ENCODE data around the gene PCLO.
"Not testable (repeated sequence)": the region's sequence is repeated elsewhere in the genome, so short reads cannot be mapped to it uniquely, and the experiment has no call there.

Gene PCLO

DNA sequence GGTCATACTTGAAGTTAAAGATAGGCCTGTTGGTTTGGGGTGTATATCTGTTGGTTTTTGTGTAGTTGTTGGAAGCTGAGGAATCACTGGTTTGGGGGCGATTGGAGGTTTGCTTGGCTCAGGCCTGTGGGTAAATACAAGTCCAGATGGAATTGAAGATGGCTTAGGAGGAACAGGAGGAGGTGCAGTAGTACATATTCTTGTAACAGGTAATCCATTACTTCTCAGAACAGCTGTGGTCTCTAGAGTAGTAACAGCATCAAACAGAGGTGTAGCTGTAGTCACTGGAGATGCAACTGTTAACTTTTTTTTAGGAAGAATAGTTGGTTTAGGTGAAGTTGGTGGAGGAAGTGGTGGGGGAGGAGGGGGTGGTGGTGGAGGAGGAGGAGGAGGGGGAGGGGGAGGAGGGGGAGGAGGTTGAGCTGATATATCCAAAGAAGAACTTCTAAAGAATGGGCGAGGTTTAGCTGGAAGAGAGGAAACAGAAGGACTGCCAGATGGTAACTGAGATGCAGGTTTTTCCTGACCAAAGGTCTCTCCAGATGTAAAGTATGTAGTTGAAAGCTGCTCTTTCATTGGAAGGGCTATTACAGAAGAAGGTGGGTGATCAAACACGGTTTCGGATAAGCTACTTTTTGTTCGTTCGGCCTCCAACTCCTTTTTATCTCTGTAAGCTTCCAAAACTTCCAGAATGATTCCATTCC, 209.2 kb downstream of the PCLO start:
- no peak for DNase-seq

DNA sequence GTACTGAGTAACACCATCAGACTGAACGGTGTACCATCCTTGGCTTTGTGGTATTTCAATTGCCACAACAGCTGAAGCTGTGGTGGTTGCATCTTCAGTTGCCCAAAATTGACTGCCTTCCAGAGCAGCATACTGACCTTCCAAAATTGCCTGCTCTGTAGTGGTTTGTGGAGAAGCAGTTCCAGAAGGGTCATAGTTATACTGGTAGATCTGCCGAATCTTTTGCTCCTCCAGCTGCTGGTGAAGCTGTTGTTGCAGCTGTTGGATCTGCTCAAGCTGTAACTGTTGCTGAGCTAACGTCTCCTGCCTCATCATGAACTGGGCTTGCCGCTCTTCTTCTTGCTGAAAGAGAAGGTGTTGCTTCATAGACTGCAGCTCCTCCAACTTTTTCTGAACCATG, 212.2 kb downstream of the PCLO start:
- no peak for DNase-seq

DNA sequence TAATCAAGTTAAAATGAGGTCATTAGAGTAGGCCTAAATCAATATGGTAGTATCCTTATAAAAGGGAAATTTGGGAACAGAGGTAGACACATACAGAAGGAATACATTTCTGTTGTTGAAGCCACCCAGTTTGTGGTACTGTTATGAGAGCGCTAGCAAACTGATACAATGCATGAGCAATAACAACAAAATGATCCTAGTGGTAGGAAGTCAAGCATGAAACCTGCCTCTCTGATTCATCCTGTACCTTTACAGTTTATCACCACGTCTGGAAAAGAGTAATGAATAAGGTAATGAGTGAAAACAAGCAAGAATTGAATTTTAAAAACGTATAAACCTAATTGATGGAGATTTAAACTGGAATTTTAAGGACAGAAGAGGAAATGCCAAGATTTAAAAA, 217.2 kb downstream of the PCLO start:
- DNase-seq, result no peak

DNA sequence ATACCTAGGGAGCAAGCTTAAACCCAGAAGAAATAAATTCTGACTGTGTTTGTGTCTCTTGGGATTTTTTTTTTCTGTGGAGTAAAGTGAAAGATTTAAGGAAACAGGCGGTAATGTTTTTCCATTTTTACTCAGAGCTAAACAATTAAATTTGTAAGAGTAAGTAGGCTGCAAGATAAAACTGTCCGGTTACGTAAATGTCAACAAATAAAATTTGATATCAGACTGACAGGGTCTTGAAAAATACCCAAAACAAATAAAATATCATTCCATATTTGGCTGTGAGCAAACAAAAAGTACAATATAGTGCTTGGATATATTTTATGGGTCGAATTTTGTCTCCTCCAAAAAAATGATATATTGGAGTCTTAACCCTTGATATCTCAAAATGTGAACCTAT, 217.6 kb downstream of the PCLO start:
- no peak for DNase-seq

DNA sequence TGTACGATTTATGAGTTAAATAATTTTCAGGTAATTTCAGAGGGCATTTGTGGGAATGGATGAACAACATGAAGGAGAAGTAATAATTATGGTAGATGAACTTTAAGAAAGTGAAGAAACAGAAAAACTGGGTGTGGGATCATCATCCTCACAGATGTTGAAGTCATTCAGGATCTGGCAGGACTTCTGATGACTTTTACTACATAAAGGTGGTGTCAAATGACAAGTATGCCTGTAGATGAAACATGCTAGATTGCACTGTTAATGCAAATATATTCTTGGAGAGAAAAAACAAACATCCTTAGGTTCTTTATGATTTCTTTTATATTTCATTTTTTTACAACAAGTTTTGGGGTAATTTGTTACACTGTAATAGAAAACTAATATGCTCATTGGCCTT, 230.2 kb downstream of the PCLO start:
- DNase-seq, result no peak

DNA sequence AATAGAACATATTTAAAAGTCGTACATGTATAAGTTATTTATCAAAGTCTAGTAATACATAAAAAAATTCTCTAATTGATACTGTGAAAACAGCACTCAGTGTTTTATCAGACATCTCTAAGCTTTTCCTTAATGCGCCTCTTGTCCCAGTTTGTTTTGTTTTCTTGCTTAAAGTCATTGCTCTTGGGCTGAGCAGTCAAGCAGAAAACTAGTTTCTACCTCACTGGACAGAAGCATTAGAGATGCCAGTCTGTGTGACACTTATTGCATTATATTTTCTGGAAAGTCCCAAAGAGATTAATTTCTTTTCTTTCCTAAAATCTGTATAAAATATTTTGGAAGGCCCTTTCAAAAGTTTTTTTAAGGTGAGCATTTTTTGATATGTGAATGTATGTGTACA, 236.2 kb downstream of the PCLO start:
- DNase-seq, result no peak

DNA sequence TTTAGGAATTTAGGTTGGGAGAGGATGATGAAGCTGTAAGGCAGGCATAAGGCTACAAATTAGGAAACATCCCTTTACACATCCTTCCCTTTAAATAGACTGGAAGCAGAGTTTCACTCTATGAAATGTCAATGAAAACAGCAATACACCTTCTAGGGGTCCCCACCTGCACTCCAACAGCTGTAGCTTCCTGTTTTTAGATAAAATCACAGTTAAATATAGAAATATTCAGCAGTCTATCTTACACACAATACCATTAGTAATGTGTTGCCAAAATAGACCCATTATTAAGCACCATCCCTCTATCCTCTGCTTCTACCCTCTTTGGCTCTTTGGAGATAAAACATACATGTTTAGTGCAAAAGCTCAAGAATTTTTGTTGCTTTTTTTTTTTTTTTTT, 237.4 kb downstream of the PCLO start:
- DNase-seq, result no peak

DNA sequence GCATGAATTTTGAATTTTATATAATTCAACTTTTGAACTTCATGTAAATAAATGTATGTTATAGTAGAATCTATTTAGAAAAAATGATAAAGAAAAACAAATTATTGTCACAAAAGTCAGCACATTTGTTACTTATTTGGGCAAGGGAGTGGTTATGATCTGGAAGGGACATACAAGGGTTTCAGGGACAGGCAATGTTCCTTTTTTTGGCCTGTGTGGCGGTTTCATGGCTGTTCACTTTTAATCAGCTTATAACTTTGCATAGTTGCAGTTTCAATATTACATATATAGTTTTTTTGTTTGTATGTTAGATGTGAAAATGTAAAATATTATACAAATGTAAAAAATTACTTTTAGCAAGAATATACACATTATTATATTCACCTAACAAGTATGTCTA, 256.2 kb downstream of the PCLO start:
- no peak for DNase-seq

DNA sequence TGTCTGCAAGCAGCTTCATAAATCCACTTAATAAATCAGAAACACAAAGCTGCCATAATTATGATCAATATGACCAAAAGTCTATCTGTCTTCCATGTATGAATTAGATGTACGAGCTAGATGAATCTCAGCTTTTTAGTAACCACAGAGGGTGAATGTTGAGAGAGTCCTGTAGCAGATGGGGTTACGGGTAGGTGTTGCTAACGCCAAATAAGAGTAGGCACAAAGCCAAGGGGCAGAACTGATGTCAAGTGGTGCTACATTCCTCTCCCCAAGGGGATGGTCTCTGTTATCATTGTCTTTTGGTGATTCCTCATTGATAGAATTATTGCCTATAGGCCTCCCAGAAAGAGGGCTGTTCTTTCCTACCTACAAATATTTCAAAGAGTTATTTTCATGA, 257.8 kb downstream of the PCLO start:
- DNase-seq, result no peak

DNA sequence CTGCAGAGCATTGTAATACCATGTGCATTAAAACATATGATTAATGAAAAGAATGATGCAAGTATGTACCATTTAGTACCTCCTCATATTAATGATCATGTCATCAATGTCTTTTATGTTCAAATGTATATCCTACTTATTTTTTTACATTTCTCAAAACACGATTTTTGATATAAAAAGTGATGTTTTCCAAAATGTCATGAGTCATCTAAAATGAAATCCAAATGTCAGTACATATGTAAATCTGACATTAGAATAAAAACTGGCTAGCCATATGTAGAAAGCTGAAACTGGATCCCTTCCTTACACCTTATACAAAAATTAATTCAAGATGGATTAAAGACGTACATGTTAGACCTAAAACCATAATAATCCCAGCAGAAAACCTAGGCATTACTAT, 261.6 kb downstream of the PCLO start:
- DNase-seq, result not testable (repeated sequence)

DNA sequence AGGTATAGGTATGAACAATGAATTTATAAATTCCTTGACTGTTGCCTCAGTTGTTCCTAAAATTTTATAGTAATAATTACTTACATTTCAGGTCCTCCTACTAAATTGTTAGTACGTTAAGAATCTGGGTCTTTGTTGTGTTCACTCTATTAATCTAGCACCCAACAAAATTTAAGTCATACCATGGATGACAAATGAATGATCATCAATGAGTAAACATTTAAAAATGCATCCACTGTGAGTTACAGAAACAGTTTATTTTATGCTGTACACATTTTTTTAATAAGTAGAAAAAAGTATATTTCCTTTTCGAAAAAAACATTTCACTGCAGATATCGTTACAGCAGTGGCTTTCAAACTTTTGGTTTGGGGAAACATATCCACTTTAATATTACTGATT, 265.2 kb downstream of the PCLO start:
- DNase-seq, result no peak

DNA sequence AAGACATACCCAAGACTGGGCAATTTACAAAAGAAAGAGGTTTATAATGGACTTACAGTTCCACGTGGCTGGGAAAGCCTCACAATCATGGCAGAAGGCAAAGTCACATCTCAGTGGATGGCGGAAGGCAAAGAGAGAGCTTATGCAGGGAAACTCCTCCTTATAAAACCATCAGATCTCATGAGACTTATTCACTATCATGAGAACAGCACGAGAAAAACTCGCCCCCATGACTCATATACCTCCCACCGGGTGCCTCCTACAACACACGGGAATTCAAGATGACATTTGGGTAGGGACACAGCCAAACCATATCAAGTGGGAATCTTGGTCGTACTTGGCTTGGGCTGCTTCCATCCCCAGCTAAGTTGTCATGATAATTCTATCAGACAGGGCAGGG, 268.3 kb downstream of the PCLO start:
- DNase-seq, result not testable (repeated sequence)

DNA sequence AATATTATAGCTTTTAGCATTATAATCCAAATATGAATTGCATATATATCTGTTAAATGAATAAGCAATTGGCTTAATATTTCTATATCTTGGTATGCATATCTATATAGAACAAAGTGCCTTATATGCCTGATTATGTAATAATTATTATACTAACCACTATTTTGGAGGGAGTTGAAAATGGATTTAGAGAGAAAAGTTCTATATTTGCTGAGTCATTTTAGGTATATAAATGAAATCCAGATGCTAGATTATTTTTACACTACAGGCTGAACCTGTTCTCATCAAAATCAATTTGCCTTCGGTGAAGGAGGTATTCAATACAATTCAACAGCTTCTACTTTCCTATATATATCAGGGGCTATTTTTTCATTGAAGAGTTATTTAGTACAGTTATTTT, 276.4 kb downstream of the PCLO start:
- DNase-seq, result no peak

DNA sequence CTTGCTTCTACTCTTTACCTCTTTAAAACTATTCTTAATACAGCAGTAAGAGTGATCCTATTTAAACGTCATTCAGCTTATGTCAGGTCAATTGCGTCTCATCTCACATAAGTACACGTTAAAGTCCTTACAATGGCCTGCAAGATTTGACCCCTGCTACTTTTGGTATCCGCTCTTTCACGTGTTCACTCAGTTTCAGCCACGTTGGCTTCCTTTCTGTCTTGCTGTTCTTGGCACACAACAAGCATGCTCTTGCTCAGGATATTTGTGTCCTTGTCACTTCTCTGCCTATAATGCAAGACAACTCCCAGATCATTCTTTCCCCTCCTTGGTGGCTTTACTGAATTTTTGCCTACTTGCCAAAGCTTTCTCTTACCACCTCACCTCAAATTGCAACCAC, 296.8 kb downstream of the PCLO start:
- no peak for DNase-seq

DNA sequence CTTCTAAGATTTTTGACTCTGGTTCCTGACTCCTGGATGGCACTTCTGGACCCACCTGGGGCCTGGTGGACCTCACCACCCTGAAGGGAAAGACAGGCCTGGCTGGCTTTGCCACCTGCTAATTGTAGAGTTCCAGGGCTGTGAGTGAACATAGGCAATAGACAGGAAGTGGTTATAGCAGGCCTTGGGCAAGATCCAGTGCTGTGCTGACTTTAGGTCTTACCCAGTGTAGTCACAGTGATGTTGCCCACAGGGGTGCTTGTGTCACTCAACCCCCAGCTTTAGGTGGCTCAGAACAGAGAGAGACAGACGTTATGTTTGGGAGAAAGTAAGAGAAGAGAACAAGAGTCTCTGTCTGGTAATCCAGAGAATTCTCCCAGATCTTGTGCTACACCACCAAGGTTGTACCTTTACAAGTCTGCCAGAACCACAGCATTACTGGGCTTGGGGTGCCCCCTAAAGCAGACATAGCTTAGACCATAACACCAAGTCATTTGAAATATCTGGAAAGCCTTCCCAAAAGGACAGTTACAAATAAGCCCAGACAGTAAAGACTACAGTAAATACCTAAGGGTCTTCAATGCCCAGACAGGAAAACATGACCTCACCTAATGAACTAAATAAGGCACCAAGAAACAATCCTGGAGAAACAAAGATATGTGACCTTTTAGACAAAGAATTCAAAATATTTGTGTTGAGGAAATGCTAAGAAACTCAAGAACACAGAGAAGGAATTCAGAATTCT, 303.4 kb downstream of the PCLO start:
- DNase-seq, result no peak

DNA sequence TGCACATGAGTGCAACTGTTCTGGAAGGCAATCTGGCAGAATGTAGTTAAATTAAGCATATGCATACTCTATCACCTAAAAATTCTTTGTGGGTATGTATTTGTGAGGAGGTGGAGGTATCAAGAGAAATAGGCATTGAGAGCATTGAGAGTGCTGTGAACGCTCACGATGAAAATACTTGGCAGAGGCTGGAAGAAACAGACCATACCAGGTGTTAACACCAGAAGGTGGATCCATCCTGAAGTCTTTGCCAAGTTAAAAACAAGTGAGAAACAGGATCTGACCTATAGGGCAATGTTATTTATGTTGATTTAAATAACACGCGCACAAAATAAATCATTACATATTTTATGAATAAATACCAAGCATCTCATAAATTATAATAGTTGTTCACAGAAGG, 311.6 kb downstream of the PCLO start:
- no peak for DNase-seq

DNA sequence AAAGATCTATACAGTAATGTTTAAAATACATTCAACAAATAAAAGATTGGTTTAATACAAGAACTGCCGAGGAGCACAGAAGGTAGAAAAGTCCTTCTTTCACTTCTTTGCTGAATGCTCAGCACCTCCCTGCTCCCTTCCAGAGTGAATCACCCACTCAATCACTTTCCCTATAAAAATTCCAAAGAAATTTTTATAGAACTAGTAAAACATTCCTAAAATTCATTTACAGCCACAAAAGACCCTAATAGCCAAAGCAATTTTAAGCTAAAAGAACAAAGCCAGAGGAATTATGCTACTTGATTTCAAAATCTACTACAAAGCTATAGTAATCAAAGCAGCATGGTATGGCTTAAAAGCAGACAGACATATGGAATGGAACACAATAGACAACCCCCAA, 320.9 kb downstream of the PCLO start:
- no peak for DNase-seq

DNA sequence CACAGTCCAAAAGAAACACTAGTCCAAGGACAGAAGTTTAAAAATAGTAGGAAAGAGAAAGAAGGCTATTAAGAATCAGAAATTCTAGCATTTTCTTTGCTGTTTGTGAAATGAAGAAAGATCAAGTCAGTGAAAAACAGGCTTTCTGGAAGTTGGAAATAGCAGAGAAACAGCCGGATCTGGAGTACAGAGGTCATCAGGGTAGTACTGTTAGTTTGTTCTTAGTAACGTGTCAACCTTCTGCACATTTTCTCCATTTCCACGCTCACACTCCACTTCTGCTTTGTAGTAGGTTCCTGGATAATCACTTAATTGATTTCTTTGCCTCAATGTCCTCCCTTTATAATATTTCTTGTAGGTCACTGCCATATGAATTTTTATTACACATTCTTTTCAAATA, 322.6 kb downstream of the PCLO start:
- no peak for DNase-seq

DNA sequence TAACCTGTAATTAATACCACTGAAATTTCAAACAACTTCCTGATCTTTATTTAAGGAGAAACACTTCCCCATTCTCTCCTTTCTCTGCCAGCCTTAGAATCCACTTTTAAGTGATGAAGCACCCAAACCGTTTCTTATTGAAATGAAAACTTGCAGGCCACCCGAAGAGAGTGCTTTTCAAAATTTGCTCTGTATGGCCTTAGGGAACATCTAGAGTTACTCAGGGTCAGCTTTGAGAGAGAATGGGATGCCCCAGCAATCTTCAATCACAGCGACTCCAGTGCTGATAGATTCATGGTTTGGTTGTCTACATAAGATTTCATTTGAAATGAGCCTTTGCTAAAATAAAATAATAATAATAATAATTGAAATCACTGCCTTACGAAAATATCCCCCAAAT, 323.1 kb downstream of the PCLO start:
- DNase-seq, result no peak

DNA sequence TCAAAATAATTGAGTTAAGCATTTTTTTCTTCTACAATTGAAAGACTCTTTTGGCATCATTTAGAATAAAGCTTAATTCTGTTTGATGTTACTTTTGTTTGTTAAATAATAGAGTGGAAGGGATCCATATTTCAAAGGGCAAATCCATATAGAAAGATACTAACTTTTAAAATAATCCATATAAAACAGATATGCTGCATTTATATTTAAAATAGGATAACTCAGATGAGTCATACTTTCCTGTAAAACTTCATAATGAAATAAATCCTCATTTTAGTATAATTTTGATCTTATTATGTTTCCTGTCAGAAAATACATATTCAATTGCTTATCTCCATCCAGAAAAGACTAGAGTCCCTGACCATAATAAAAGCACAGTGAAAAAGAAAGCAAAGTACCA, 323.6 kb downstream of the PCLO start:
- no peak for DNase-seq

DNA sequence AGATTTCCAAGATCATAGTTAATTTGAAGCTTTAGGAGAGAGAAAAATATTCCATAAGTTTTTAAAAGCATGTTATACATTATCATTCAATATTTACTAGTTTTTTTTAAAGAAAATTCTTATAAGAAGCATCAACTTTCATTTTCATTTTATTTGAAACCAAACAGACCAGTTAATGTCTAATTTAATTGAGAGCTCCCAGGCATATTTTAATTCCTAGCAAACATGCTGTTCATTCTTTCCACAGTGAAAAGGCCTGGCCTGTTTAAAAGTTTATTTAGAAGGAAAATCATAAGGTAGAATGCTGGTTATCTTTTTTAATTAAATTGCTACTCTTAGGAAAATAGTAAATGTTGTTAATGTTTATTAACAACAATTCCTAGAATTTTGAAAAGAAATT, 324.4 kb downstream of the PCLO start:
- no peak for DNase-seq

DNA sequence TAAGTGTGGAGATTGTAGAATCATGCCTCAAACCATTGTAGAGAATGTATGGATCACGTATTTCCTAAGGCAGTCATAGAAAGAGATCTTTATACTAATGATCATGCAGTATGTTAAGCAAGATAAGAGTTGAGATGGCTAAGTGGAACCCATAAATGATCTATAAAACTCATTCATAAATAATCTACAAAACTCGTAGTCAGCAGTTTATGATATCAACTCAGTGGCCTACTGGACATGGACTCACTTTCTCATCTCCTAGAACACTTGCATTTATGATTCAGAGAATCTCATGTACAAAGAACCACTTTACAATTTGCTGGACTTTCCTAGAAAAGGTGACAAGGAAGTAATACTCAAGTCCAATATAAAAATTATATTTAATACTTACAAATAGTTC, 339.6 kb downstream of the PCLO start:
- no peak for DNase-seq

DNA sequence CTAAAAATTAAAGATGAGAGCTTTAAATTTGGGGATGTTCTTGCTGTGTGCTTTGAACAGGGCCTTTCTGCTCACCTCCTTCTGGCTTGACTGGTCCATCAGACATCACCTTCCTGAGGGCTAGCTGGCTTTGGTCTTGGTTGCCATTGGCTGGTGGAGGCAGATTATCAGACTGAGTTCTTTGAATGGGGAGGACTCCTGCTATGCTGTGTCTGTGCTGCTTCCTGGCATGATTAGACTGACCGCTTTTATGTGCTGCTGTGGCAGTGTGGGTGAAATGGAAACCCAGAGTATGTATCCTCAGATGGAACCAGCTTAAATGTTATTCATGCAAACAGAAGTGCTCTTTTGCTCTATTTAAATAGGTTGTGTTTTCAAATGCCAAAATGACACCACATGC, 341.6 kb downstream of the PCLO start:
- no peak for DNase-seq

DNA sequence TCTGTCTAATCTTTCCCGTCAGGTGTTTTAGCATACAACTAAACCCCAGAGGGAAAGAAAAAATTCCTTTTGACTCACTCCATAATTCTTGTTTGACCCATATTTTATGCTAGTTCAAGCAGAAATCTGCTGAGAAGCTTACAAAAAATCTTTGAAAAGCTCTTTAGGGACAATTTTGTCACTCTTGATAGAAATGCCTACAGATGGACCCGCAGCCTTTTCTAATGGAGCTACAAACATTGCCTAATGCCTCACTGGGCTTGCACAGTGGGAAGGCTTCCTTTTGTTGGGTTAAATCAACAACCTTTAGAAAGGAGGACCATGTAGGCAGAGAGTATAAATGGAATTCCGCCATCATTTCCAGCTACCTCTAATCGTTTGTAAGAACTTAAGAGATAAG, 344.5 kb downstream of the PCLO start:
- no peak for DNase-seq

DNA sequence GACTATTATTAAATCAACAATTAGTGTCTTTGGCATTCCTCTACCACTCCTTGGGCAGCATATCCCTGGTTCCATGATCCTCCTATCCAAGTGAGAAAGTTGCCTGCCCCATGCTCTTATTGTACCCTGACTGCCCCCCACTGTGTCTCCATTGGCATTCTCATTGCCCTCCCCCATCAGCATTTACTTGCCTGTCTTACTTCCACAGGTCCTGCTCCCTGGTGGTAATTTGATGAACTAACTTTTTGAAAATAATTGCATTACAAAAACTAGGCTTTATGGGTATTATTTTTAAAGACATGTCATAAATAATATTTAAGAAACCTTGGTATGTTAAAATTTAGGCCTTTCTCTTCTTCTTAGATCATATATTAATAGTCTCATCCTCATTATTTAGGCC, 346.4 kb downstream of the PCLO start:
- DNase-seq, result no peak

Measured in suppressor macrophage treated with lipopolysaccharide for 4 hours (primary cell).